Spleen (tissue), 3 donors: ENCODE data around the gene TRIM26.

Experiments used
- POLR2A ChIP-seq, 3 donors: fragments of 450-650 bp; IDR thresholded peaks; one replicate each; pipeline ENCODE4 v1.5.1; 2017; ENCODE audit warnings: antibody characterized with exemption in 3 of 3, mild to moderate bottlenecking in 1 of 3
- POLR2AphosphoS5 ChIP-seq, 3 donors: sonication (generic); formaldehyde crosslinking; IDR thresholded peaks; one replicate each; pipeline ENCODE4 v1.5.1; 2017; ENCODE audit warnings: antibody characterized with exemption in 3 of 3

- TF ChIP-seq POLR2AphosphoS5 (IDR thresholded peaks at IDR 0.05) (no peak), POLR2A (IDR thresholded peaks at IDR 0.05) (no peak)
Measured at GRCh38 chr6:30258204-30258603, 45.0 kb upstream of the TRIM26 start.
